NCI-H2107 treated with DMSO at 0.1 percent for 48 hours (cell line): ENCODE measurements around the gene ERICH2.
"Not testable (repeated sequence)": the region's sequence is repeated elsewhere in the genome, so short reads cannot be mapped to it uniquely, and the experiment has no call there.

Experiments used
- DNase-seq: peaks from one replicate; lab custom pipeline; 2025; ENCODE audit not compliant: unreplicated experiment; lab: John Stamatoyannopoulos, UW

ERICH2 gene, protein sequence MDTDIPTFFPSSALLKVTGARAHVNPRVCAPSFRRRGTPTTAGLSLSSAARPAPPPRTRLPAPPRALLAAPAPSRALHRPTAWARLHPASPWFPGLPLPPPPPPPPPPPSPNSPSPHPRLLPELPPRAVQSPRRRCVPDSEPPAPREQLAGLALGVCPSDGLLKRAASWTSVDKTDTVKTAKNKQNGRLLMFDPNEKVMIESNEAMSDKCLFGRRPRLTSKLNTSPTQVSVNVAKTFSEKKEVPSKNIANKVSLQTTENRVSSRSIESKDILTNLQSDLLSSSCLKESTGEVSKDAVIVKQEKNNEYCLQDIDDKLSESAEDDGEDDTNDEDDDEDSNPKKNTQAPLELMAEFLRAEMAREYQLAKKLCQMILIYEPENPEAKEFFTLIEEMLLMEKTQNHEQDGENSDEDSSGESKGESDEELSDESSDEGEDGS

DNA sequence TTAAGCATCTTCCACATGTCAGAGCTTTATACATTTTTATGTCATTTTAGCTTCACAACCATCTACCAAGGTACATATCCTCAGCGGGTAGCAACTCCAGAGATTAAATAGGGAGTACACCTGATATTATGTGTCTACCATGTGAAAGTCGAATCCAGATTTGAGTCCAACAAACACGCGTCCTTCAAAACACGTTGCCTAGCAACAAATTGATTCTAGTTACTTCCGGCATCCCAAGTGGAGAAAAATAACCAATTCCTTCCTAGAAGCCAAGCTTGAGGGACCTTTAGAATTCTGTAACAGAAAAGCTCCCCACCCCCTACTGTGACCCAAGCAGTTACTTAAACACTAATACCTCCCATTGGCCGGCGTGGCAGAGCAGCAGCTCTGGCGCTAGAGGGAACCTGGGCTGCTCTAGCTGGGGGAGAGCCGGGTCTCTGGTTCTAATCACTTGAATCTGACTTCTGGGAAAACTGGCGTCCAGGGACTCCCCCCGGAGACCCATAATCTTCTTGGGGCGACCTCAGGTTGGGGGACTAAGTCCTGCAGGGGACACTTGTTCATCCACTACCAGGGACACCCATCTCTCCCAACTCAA is at the start of gene ERICH2:
ERICH2 (plus strand) TSS at position 371 of the 598 bp plus-strand sequence. CDS start 304 bp downstream, outside the sequence.
- DNase-seq: peak; percentile 74

DNA sequence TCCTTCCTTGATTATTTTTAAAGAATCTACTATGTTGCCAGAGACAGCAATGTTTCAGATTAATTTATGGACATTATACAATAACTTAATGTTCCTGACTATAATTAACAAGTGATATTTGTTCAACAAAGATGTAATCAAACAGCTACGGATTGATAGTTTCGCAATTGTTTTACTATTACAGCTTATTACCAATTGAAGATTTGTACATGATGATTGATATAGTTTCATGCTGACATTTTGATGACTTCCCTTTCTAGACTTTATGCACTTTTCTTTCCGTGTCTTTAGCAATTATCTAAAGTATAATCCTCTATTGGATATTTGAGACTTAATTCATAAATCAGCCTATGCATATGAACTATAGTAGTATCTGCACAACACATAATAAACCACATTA is 48.5 kb upstream of the ERICH2 start:
- no peak for DNase-seq

DNA sequence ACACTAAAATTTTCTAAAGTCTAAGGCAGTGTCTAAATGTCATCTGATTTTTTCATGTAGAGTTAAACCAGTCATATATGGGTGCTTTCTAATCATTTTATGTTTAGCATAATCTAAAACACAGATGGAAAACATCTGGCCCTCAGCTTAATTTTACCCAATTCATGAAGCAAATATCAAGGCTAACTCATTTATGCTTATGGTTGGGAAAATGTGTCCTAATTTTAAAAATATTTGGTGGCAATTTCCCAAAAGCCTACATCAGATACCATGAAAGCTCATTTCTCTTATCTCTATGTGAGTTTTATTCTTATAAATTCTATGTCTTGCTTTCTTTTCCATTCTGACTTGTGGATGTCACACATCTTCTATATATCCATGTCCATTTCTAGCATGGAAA is 47.9 kb upstream of the ERICH2 start:
- DNase-seq: no peak

DNA sequence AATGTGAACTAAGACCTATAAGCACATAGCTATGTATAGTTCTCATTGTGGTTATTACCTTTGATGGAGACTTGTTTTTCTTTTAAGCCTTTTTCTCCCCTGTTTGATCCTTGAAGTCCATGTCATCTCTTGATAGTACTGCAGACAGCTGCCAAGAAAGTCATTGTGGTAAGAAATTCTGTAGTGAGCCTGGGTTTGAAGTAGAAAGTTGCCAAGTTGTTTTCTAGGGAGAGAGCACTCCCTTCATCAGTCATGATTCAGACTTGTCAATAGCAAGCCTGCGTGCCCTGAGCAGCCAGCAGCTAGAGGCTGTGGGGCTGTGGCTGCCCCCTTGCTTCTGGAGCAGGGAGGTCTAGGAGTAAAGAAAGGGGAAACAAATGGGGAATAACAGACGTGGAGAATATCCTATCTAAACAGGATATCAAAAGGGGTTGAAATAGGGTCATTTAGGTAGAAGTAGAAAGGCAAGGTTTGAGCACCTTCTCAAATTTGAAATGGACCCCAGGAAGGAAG is 46.7 kb upstream of the ERICH2 start:
- DNase-seq: no peak

DNA sequence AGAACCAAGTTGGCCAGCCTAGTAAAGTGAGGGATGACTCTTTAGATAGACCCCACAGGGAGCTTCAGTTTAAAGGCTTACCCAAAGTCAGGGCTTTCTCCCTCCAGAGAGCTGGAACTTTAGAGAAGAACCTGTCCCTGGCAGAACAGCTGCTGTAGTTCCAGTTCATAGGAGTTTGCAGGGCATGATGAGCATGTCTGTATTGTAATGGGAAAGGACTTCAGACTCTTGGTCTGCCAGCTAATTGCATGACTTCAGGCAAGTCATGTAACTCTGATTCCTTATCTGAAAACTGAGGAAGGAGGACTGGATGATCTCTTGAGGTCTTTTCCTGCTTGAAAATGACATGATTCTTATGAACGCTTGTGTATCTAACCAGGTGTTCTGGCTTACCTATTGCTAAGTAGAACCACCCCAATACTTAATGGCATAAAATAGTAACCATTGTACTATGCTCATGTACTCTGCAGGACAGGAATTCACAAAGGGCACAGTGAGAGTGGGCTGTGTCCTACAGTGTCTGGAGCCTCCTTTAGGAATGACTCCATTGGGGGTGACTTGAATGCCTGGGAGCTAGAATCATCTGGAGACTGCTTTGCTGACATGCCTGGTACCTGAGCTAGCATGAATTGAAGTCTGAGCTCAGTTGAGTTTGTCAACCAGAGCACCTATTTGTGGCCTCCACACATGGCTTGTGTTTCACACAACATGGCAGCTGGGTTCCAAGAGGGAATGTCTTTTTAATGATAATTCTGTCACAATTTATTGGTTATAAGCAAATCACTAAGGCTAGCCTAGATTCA is 36.2 kb upstream of the ERICH2 start:
- no peak for DNase-seq

DNA sequence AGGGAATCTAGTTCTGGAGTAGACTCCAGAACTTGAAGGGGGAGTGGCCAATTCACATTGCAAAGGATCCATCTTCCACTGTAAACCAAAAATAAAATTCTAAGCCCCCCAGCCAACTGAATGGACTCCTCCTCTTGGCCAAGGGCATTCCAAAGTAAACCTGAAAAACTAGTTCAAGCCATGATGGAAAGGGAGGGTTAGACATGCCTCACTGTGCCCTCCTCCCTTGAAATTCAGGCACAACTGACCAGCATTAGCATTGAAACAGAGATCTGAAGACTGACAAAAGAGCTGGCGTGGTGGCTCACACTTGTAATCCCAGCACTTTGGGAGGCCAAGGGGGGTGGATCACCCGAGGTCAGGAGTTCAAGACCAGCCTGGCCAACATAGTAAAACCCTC is 35.6 kb upstream of the ERICH2 start:
- DNase-seq: not testable (repeated sequence)

DNA sequence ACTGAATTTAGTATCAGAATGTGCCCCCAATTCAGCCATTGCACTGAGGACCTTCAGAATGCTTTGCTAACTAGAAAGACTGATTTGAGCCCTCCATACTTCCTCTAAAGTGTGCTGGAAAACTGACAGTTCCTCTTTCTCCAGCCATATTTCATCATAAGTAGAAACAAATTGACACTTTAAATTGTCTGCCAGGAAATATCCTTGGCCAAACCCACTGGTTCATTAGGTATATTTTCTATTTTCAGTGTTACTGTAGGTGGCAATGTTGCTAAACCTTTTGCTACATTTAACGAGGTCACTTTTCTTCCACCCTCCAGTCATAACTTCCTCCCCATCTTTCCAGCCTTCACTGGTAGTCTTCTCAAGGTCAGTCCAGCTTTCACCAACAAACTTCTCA is 33.5 kb upstream of the ERICH2 start:
- no peak for DNase-seq

DNA sequence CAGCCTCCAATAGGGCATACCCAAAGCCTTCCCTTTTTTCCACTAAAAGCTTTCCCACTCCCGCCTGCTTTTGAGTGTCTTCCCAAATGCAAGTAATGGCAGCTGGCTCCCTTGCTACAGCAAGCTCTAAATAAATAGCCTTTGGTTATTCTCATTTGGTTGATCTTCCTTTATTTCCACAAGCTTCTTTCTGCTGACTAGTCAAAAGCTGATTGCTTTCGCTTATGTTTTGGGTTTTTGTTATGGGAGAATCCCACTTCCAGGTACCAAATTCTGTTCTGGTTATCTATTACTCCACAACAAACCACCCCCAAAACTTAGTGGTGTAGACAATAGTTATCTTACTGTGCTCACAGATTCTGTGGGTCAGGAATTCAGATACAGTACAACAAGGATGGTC is 32.8 kb upstream of the ERICH2 start:
- DNase-seq: no peak

DNA sequence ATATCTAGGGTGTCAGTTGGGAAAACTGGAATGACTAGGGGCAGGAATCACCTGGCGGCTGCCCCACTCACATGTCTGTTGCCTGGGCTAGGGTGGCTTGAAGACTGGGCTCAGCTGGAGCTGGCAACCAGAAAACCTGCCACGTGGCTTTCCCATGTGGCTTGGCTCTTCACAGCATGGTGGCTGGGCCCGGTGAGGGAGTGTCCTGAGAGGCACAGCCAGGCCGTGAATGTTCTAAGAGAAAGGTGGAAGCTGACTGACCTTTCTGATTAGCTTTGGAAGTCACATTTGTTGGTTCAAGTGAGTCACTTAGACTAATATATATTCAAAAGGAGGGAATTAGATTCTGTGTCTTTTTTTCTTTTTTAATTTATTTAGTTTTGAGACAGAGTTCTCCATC is 32.4 kb upstream of the ERICH2 start:
- DNase-seq: no peak

DNA sequence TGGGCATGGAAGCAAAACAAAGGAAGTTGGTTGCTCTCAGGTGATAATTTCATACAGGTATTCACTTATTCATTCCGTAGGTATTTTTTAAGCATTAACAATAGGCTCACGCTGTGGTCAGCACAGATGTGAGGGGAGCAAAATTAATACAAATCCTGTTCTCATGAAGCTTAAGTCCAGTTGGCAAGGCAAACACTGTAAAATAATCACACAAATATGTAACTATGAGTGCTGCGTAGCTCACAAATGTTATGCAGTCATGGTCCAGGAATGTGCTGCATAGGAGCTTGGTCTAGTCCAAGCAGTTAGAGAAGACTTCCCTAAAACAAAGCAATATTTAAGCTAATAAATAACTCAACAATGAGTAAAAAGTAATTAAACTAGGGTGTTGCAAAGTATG is 31.1 kb upstream of the ERICH2 start:
- no peak for DNase-seq

DNA sequence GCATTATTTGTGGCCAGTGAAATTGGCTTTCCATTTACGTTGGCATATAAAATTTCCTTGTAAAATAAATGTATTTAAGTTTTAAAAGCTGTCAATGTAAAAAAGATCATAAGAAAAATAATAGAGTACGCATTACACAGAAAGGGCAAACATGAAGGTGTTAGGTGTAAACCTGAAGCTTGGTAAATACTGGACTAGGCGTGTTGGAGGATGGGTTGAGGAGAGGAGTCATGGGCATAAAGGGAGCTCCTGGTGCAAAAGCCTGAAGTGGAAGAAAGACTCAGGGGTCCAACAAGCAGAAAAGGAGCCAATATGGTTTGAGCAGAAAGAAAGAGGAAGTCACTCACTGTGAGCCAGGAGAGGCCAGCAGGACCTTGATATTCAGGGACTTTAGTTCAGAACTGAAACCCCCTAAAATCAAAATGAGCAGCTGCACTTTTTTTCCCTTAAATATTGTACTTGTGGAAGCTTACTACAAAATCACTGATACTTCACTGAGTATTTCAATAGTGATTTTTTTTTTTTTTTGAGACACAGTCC is 30.6 kb upstream of the ERICH2 start:
- no peak for DNase-seq

DNA sequence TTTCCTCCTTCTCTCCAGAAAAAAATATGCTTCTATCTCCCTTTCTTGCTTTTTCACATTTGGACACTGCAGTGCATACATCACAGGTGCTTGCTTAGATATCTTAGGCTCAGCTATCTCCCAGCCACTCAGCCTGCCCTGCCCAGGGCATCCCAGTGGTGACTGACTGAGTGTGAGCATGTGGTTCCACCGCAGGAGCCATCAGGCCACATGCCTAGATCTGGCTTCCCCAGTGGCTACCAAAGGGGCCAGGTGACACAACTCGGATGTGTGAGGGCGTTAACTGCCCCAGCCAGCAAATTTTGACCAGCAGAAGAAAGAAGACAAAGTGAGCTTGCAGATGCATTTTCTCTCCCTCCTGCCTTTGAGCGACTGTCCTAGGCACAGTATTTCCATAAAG is 29.5 kb upstream of the ERICH2 start:
- no peak for DNase-seq

DNA sequence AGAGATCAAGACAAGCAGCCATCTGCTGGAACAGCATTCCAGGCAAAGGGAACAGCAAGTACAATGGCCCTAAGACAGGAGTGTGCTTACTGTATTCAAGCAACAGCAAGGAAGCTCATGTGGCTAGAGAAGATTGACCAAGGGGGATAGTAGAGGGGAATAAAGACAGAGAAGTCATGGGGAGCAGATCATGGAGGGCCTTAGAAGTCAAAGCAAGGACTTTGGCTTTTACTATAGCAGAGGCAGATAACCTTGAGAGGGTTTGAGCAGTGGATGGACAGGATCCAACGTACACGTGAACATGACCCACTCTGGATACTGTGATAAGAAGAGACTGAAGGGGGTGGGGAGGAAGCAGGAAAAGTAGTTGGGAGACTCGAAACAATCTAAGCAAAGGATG is 28.2 kb upstream of the ERICH2 start:
- DNase-seq: no peak

DNA sequence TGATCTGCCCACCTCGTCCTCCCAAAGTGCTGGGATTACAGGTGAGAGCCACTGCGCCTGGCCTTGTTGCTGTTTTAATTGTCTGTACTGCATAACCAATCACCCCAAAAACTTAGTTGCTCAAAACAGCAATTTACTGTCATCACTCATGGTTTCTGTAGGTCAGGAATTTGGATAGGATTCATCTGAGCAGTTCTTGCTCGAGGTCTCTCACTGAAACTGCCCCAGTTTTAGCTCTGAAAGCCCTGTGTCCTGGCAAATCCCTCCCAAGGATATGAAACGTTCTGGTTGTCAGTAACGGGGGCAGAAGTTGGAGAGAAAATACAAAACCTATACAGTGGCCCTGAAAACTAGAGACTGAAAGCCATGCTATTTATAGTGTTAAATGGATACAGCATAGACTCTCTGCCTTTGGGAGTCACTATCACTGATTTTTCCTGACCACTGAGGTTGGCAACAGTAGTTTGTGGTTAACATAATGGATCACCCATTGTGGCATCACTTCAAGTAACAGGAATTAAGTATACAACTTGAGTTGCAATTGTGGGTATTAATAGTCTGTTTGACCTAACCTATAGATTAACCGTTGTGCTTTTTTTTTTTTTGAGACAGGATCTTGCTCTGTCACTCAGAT is 27.2 kb upstream of the ERICH2 start:
- no peak for DNase-seq

DNA sequence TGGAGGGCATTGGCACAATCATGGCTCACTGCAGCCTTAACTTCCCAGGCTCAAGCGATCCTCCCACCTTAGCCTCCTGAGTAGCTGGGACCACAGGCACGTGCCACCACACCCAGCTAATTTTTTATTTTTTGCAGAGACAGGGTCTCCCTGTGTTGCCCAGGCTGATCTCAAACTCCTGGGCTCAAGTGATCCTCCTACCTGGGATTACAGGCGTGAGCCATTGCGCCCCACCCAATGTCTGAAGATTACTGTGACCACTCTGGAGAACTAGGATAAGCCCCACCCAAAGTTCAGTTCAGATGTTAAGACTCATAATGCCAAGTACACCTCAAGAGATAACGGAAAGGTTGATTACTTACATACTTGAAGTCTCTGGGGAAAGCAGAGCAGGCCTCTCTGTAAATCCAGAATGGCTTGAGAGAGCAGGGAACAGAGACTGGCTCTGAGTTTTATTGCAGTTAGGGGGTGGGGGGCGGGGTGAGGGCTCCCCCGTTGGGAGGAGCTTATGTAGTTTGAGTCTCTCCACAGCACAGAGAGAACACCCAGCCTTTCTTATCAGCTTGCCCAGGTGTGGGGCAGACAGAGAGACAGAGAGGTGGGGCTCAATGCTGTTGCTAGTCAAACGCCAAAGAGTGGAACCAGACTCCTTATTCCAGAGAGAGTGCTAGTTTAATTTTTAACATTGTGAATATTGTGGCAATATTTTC is 26.5 kb upstream of the ERICH2 start:
- no peak for DNase-seq

DNA sequence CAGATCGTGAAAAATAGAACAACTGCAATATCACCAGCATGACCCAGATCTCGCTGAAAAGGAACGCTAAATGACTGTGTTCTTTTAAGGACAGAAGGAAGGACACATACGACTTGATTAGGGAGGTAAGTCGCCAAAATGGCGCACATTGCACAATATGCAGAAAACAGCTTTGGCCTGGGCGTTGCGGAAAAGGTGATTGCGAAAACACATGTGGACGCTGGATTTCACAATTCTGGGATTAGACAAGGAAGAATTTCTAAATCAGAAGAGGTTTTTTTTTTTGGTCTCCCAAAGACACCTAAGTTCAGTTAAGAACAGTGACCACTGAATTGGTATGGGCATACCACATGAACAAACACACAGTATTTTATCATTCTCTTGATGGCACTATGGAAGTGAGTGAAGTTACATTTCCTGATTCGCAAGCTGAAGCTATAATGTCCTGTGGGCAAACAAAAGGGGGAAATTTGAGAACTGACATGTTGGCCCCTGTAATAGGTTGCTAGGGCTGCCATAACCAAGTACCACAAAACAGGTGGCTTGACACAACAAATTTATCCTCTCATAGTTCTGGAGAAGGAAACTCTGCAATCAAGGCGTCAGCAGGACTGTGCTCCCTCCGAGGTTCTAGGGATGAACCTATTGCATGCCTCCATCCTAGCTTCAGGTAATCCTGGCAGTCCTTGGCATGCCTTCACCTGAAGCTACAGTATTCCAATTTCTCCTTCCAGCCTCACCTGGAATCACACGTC is 25.8 kb upstream of the ERICH2 start:
- DNase-seq: no peak

DNA sequence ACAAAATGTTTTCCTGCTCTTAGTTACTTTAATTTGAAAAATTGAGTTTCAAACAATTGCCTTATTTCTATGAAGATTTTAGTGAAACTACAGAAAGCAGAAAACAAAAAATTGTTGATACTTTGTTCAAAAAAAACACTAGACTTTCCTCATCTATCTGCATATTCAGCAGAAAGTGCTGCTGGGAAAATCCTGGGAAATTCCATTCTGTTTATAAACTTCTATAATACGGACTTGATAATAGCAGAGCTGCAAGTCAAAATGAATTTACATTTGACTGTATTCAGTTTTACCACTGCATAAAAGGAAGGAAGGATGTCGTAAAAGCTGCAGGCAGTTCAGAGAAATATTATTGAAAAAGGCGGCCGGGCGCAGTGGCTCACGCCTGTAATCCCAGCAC is 24.9 kb upstream of the ERICH2 start:
- no peak for DNase-seq

DNA sequence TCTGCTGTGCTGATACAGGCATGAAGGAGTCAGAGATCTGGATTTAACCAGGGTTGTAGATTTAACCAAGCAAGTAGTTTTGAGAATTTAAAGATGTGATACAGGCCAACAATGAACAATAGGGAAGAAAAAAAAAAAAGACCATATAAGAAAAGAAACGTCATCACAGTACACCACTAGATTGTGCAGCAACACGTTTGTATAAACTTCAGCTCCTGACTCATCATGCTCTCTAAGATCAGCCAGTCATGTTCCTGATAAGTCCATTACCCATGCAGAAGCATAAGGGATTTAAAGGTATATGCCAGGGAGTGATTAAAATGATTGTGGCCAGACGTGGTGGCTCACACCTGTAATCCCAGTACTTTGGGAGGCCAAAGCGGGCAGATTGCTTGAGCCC is 22.3 kb upstream of the ERICH2 start:
- no peak for DNase-seq

DNA sequence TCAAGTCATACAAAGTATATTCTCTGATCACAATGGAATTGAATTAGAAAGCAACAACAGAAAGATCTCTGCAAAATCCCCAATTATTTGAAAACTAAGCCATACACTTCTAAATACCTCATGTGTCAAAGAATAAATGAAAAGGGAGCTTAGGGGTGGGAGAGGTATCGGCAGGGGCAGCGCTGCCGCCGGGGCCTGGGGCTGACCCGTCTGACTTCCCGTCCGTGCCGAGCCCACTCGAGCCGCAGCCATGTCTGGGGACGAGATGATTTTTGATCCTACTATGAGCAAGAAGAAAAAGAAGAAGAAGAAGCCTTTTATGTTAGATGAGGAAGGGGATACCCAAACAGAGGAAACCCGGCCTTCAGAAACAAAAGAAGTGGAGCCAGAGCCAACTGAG is 18.6 kb upstream of the ERICH2 start:
- not testable (repeated sequence) for DNase-seq

DNA sequence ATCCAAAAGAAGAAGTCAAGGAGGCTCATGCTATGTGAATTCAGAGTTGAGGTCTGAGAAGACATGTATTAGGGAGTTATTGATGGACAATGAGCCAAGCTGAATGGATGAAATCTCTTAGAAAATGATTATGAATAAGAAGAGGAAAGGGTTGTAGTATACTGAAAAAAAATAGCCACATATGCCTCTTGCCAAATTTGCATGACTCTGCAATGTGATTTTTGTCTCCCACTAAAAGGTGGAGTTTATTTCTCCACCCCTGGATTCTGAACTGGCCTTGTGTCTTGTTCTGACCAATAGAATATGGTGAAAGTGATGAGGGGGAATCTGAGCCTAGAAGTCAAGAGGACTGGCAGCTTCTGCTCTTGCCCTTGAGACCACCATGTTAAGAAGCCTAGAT is 8.6 kb upstream of the ERICH2 start:
- DNase-seq: no peak
